ENCODE data around the gene ALK. TPM values are rescaled to one million over a fixed set of nuclear protein-coding genes. Genes with fewer than 3 reads are reported as not detected.

ALK gene
- total RNA-seq, 4 donors from 2014 or later = 0.85 to 2.4 (median 1.8) TPM

GRCh38 chr2:29269095-29269764, 652.2 kb downstream of the ALK start:
- no peak for TF ChIP-seq CTCF (IDR thresholded peaks at IDR 0.05; ENCODE audit: low read depth)

GRCh38 chr2:29267720-29268119, 653.7 kb downstream of the ALK start:
- TF ChIP-seq CTCF (IDR thresholded peaks at IDR 0.05; ENCODE audit: low read depth) = no peak

DNA sequence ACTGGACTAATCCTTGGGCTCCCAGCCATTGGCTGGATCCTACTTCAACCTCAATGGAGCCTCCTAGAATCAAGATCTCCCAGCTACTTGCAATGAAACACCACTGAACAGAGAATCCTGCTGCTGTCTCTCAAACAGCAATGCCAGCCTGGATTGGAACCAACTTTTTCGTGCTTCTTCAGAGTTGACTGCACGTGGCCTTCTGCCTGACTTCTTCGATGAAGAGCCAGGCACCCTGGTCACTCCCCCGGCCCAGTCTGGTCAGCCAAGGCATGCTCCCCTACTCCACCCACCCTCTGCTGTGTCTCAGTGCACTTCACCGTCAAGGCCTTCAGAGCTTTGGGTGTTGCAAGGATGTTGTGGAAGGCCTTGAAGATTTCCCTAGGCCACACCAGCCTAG, 657.5 kb downstream of the ALK start:
- TF ChIP-seq CTCF (IDR thresholded peaks at IDR 0.05; ENCODE audit: low read depth) = no peak

GRCh38 chr2:29262681-29263260, 658.6 kb downstream of the ALK start:
- TF ChIP-seq CTCF (IDR thresholded peaks at IDR 0.05; ENCODE audit: low read depth) = no peak

DNA sequence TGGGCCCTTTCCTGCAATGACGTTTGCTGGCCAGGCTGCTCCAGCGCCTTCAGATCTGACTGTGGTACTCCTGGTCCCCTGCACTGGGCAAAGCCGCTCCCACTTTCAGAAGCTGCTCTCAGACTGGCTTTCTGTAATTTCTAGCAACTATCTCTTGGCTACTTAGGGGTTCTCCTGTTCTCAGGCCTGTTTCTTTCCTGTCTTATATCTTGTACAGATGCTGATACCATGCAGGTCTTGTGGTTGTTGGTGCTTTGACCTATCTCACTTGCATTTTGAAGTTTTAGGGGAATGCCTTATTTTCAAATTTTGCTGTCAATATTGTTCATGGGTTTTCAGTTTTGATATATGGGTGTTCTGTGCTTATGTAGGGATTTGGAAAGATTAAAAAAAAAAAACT, 660.4 kb downstream of the ALK start:
- TF ChIP-seq CTCF (IDR thresholded peaks at IDR 0.05; ENCODE audit: low read depth) = no peak

DNA sequence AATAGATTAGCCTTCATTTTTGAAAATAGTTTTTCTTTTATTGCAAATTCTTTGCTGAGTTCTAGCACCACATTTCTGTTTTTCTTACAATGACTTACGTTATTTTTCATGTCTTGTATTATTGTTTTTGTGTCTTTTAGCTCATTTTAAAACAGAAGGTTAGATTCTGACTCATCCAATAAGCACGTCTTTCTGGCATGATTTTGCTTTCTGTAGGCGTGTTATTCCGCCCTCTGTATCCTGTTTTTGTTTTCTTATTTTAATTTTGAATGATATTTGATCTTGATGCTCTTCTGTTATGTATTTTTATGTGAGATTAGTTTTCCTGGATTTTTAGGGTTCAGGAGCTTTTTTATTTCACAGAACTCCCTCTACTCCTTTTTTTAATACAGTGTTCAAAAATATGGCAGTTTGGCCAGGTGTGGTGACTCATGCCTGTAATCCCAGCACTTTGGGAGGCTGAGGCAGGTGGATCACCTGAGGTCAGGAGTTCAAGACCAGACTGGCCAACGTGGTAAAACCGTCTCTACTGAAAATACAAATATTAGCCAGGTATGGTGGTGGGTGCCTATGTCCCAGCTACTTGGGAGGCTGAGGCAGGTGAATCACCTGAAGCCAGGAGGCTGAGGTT, 661.1 kb downstream of the ALK start:
- no peak for TF ChIP-seq CTCF (IDR thresholded peaks at IDR 0.05; ENCODE audit: low read depth)

DNA sequence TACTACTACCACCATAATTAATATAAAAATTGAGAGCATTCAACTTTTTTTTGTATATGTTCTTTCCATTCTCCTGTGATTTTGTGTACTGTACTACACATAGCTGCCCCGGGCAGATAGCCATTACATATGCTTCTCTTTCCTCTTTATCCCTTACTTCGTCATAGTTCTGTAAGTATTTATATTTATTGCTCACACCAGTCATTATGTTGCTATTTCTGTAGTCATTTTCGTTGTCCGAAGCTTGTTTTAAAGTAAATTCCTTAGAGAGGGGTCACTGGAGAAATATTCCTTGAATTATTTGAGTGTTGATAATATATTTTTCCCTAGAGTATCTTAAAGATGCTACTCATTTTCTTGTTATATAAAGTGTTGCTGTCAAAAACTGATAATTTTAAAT, 662.2 kb downstream of the ALK start:
- TF ChIP-seq CTCF (IDR thresholded peaks at IDR 0.05; ENCODE audit: low read depth) = no peak
